RPMI8226 (cell line): ENCODE results near the gene PML.
"Not testable (repeated sequence)": the region's sequence is repeated elsewhere in the genome, so short reads cannot be mapped to it uniquely, and the experiment has no call there.

ENCODE experiments used
- DNase-seq: peaks from one replicate; pipeline ENCODE4 v3.0.0-alpha.2; 2015

Gene PML

DNA sequence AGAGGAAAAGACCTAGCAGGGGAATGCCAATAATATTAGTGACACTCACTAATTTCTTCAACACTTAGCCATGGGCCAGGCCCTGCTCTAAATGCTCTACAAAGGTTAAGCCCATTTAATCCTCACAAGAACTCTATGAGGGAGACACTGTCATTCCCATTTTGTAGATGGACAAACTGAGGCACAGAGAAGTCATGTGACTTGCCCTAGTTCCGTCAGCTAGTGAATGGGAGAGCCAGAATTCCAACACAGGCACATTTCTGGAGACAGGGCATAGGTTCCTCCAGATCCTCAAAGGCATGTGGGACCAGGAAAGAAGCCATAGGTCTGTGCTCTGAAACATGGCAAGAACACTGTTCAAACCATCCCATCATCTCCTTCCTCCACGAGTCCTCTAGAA lies 36.7 kb upstream of the PML start:
- DNase-seq, result no peak

DNA sequence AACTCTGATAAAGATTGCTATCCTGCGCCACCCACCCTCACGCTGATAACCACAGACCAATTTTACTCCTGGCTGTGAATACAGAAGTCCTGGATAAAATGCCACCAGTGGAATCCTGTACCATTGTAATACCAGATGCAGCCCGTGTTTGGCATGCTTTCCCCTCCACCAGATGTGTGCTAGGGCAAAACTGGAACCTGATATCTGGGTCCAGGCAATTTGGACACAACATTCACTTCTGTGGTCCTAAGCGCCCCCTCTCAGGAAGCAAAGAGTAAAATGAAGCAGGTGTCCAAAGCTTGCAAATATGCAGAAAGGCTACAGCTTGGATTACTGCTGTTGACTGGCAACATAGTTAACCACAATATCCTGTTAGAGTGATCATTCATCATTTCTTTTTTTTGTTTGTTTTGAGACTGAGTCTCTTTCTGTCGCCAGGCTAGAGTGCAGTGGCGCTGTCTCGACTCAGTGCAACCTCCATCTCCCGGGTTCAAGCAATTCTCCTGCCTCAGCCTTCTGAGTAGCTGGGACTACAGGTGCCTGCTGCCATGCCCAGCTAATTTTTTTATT lies 35.4 kb upstream of the PML start:
- DNase-seq, result peak; percentile 90

DNA sequence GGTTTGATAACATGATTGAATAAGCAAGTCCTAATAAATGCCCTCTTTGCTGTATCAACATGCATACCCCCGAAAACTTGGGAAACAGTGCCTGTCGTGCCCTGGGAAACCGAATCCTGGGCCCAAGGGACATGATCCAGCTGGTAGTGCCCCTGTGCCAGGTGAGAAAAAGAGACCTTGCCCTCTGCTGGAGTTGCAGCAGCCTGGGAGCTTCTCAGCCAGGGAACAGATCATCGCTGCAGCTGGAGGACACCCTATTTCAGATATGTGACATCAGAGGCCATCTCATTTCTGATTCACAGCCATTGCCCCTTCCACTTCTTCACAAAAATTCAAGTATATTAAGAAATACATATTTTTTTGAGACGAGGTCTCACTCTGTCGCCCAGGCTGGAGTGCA lies 34.7 kb upstream of the PML start:
- DNase-seq, result peak; percentile 56

DNA sequence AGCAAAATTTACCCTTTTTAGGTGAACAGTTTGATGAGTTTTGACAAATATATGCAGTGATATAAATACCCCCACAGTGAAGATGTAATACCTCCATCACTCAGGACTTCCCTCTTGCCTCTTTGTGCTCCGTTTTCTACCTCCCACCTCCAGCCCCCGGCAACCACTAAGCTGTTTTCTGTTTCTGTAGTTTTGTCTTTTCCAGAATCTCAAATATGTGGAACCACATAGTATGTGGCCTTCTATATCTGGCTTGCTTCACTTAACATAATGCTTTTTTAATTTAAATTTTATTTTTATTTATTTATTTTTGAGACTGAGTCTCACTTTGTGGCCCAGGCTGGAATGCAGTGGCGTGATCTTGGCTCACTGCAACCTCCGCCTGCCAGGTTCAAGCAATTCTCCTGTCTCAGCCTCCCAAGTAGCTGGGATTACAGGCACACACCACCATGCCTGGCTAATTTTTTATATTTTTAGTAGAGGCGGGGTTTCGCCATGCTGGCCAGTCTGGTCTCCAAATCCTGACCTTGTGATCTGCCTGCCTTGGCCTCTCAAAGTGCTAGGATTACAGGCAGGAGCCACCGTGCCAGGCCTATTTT lies 33.9 kb upstream of the PML start:
- not testable (repeated sequence) for DNase-seq

DNA sequence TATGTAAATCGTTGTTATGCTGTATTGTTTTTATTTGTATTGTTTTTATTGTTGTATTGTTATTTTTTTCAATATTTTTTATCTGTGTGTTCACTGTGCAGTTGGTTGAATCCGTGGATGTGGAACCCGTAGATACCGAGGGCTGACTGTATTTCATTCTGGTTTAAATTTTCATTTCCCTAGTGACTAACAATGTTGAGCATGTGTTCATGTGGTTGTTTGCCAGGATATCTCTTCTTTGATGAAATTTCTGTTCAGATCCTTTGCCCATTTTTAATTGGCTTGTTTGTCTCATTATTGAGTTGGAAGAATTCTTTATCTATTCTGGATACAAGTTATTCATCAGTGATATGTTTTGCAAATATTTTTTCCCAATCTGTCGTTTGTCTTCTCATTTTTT lies 32.1 kb upstream of the PML start:
- DNase-seq, result no peak

DNA sequence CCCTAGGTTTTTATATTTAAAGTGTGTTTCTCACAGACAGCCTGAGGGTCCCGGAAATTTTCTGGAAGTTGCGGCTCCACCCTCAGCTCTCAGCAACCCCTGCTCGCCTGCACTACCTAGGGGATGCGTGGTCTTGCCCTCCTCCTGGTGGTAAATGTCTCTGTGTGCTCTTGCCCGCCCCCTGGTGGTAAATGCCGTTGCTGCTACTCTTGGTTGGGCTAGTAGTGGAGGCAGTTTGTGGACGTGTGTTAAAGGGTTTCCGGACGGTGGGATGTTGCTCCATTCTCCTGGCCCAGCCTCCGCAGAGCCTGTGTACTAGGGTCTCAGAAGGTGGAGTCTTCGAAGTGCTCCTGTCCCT lies 29.8 kb upstream of the PML start:
- peak; percentile 92 for DNase-seq

DNA sequence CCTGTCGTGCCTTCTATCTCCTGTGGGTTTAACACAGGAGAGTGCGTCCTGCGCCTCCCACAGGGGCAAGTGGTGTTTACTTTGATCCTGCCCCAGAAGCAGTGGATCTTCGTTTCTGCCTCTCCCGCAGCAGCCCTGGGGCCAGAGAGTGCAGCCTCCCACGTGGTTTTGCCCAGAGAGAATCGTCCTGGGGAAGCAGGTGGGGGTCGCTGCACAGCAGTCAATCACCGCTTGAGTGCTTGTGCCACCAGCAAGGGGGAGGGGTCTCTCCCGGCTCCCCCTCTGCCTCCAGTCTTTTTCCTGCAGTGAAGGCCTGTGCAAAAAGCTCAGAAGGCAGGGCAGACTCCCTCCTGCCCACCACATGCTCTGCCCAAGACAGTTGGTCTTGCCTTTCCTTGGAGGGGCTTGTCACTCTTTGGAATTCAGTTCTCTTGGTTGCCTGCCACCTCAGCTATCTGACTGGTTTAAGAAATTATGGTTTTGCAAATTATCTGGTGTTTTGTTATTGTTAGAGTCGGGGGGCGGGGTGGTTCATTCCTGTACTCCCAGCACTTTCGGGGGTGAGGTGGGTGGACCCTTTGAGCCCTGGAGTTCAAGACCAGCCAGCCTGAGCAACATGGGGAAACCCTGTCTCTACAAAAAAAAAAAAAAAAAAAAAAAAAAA lies 29.3 kb upstream of the PML start:
- no peak for DNase-seq

DNA sequence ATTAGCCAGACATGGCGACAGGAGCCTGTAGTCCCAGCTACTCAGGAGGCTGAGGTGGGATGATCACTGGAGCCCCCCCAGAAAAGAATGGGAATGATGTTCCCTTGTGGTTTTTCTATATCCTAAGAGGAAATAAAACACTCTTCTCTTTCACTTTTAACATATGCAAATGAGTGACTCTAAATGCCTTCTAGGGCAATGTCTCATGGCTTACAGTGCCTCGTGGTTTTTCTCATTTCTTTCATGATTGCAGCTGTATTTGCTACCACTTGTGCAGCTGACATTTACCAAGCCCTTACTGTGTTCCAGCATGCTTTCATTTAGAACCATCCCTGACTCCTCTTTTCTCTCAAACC lies 28.8 kb upstream of the PML start:
- DNase-seq, result peak; percentile 76

DNA sequence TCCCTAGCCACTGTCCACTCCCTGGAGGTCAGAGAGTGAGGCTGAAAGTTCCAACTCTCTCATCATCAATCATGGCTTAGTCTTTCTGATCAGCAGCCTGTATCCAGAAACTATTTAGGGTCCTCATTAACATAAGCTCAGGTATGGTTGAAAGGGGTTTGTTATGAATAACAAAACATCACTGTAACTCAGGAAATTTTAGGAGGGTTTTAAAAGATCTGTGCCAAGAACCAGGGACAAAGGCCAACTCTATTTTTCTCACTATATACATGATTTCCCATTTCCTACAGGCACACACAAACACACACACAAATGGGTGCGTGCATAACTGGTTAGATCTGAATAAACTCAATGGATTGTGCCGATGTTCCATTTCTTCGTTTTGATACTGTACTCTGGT lies 26.1 kb upstream of the PML start:
- DNase-seq, result no peak

DNA sequence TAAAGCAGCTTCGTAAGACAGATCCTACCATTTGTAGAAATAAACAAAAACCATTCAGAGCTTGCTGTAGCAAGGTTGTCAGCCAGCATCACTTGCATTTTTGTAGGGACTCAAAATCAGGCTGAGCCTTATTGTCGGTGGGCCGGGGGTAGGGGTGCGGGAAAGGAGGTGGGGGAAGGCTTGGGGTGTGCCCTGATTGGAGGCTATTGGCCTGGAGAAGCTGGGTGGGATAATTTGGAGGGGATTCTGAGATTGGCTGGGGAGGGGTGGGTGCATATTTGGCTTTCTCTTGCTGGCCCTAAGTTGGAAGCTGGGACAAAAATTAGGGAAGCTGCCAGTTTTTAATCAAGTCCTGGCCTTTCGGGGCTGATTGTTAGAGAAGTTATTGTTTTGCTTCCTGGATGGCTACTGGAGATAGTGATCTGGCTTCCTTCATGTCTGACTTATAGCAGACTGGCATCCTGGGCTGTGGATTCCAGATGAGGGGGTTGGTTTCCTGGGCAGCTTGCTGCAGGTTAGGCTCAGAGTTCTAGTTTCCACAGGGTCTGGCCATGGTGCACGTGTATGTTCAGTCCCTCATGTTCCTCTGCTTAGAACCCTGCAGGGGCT lies 25.3 kb upstream of the PML start:
- DNase-seq, result no peak

DNA sequence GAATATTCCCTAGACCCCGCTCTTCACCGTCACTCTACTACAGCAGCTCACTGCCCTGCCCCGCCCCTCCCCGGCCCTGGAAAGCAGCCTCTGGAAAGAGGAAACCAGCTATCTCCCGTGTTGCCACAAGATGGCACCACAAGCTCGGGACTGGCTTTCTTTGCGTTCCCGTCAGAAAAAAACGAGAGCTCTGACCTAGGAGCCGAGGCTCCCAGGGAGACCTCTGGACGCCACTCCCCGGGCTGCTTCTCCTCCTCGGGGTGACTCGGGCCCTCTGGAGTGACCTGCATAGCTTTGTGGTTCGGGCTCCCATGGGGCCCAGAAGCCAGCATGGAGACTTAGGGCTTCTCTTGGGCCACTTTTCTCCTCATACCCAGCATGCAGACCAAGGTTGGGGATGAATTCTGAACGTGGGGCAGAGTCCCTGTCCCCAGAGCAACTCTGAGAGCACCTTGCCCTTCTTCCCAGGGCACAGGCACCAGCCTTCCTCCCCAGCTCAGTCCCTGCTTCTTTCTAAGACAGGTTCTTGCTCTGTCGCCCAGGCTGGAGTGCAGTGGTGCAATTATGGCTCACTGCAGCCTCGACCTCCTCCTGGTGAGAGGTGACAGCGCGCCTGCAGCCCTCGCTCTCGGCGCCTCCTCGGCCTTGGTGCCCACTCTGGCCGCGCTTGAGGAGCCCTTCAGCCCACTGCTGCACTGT lies 21.4 kb upstream of the PML start:
- peak; percentile 93 for DNase-seq

DNA sequence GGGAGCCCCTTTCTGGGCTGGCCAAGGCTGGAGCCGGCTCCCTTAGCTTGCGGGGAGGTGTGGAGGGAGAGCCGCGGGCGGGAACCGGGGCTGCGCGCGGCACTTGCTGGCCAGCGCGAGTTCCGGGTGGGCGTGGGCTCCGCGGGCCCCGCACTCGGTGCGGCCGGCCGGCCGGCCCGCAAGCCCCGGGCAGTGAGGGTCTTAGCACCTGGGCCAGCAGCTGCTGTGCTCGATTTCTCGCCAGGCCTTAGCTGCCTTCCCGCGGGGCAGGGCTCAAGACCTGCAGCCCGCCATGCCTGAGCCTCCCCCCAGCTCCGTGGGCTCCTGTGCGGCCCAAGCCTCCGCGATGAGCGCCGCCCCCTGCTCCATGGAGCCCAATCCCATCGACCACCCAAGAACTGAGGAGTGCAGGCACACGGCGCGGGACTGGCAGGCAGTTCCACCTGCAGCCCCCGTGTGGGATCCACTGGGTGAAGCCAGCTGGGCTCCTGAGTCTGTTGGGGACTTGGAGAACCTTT lies 20.8 kb upstream of the PML start:
- DNase-seq, result not testable (repeated sequence)

DNA sequence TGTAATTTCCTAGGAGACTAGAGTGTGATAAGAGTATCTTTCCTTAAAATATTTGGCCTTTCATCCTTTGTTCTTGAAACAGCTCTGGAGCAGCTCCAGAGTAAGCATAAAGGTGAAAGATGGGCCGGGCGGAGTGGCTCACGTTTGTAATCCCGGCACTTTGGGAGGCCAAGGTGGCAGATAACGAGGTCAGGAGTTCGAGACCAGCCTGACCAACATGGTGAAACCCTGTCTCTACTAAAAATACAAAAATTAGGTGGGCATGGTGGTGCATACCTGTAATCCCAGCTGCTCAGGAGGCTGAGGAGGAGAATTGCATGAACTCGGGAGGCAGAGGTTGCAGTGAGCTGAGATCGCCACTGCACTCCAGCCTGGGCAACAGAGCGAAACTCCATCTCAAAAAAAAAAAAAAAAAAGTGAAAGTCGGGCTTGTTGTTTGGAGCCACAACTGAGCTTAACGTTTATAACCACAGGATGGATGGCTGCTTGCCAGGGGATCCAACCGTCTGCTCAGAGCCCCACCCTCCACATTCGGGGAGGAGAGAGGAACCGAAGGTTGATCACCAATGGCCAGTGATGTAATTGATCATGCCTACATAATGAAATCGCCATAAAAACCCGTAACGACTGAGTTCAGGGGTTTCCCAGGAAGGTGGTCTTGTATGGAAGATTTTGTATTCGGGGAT lies 18.9 kb upstream of the PML start:
- DNase-seq, result peak; percentile 97

DNA sequence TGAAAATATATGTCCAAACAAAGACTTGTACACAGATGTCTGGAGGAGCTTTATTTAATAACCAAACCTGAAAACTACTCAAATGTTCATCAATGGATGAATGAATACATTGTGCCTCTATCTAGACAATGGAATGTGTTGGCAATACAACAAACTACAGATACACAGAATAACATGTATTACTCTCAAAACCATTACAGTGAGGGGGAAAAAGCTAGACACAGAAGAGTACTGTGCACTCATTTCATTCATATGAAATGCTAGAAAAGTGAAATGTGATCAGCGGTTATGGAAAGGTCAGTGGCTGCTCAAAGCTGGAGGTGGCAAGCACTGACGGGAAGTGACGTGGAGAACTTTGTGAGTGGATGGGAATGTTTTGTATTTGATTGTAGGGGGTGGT lies 15.6 kb upstream of the PML start:
- no peak for DNase-seq

DNA sequence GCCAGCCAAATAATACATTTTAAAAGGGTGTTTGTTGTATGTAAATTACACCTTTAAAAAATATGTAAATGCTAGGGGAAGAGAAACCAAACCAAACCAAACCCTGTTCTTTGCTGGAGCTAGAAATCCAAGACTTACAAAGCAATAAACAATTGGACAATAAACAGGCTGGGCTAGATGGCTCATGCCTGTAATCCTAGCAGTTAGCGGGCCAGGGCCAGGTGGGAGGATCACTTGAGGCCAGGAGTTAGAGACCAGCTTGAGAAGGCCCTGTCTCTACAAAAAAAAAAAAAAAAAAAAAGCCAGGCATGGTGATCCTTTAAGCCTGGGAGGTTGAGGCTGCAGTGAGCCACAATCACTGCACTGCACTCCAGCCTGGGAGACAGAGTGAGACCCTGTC lies 14.9 kb upstream of the PML start:
- DNase-seq, result no peak

DNA sequence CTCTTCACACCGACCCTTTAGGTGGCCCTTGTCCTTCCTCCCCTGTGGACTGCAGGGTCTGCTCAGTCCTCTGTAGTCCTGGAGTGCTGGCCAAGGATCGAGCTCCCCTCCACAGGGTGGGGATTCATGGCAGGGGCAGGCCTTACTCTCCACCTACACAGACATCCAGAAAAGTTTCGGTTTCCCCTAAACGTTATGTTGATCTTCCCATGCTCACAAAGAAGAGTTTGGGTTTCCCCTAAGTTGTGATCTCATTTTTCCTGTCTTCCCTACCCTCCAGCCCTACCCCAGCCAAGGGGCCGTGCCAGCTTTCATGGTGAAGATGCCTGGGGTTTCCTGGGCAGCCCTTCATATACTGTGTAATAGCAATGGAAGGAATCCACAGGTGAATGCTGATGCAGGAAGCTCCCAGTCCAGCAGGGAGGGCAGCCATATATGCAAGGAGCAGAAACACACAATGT lies 12.7 kb upstream of the PML start:
- DNase-seq, result no peak

DNA sequence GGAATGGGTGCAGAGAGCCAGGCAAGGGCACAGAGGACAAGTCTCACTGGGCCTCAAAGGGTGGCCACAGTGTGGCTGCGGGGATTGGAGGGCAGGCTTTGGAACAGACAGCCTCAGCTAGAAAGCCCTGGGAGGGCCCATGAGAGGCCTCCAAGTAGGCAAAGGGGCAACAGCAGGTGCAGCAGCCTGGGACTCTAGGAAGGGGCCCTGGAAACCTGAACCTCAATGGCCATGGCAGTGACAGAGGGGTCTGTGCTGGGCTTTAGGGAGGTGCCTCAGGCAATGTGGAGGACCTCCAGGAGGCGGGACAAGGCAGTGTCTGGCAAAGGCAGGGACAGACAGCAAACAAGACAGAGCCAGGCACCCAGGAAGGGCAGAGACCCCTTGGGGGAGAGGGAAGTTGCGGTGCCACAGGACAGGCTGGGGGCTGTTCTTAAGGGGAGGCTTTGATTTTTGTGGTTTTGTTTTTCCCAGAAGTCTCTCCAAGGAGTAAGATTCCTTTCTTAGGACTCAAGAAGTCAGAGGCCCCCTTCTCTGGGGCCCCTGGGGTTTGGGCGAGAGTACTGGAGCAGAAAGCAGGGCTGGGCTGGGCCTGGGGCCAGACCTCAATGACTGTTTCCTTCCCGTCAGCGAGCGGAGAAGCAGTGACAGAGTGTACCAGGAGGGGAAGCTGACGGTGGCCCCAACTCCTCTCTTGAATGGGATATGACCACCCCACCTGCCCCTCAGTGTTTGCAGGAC lies 12.1 kb upstream of the PML start:
- DNase-seq, result no peak

DNA sequence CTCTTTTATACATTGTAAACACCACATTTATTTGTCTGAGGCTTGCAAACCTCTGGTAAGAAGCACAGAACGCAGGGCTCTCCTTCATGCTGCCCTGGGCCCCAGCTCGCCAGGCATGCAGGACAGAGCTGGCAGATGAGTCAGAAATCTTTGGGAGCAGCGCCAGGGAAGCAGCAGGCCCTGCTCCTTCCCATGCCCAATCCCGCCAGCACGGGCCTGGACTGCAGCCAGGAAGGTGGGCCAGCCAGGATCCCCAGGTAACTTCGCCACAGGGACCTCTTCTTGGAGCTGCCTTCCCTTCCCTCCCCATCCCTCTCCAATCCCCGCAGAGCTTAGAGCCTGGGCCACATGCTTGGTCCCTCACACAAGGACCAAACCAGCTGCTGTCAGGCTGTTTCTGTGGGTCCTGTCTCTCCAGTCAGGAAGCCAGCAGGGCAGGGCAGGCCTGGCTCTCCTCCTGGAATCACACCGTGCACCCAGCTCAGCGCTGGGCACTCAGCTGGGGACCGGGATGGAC lies 11.2 kb upstream of the PML start:
- DNase-seq, result no peak

DNA sequence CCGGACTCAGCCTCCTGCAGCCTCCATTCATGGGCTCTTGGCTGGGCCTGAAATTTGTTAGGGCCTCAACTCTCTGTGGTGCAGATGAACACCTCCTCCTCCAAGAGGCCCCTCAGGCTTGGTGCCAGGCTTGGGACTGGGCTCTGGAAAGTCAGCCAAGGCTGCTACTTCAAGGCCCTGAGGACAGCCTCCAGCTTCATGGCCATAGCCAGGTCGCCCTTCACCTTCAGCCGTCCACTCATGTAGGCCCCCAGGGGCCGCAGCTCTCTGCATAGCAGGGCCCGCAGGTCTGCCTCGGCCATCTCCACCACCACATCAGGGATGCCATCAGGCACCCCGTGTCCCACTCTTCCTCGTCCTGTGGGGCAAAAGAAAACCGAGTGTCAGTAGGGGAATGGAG lies 10.7 kb upstream of the PML start:
- DNase-seq, result no peak

DNA sequence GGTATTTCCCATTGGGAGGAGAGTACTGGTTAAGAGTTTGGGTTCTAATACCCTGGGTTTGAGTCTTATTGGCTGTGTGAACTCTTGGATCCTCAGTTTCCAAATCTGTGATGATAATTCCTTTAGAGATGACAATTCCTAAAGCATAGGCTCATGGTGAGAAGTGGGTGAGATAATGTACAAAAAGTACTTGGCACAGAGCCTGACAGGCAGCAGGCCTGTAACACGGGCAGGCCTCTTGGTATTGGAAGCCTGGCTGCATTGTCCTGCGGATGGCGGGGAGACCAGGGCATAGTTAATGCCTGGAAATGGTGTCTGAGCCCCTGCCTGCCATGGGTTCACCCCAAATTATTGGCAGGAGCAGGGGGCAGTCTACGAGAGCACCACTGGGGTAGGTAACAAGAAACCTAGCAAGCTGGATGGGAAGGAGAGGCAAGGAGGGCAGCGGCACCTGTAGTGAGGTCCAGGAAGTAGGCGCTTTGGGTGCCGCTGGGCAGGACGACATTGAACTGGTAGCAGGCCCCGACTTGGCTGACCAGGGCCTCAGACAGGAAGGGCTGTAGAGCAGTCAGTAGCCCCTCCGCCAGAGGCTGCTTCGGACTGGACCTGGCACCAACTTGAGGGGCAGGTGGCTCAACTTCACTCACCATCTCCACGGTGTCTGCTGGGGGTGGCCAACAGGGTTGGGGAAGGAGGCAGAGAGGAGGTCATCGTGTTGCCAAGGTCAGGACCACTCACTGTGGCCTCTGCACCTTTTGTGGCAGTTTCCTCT lies 10.1 kb upstream of the PML start:
- no peak for DNase-seq
